HepG2 (cell line): ENCODE results near the gene ROMO1. TPM values are rescaled to one million over a fixed set of nuclear protein-coding genes. Genes with fewer than 3 reads are reported as not detected.

Experiments
- ASH2L ChIP-seq: fragments of 300-600, 200-600 bp; sonication (generic); IDR thresholded peaks from 2 replicates; pipeline ENCODE4 v1.7.0; 2017; ENCODE audit warnings: low read depth, mild to moderate bottlenecking, moderate library complexity, mixed read lengths, low read length; ENCODE audit not compliant: insufficient read length
- ELF1 ChIP-seq: sonication (generic); formaldehyde crosslinking; IDR thresholded peaks from 2 replicates; pipeline ENCODE4 v1.4.0; 2020; ENCODE audit warnings: missing genetic modification reagents
- EP300 ChIP-seq, 3 experiments: sonication (generic) in 1 of 3; formaldehyde crosslinking in 1 of 3; IDR thresholded peaks; 2 replicates each; pipeline versions ENCODE4 v1.5.1 to v1.6.1; 2011 to 2020; ENCODE audit warnings: low read depth in 2 of 3, low read length in 2 of 3, borderline replicate concordance in 1 of 3, improper control_type of control experiment in 1 of 3, mild to moderate bottlenecking in 1 of 3, missing genetic modification reagents in 1 of 3, moderate library complexity in 1 of 3
- FOXO1 ChIP-seq: sonication (generic); formaldehyde crosslinking; IDR thresholded peaks from 2 replicates; pipeline ENCODE4 v1.4.0; 2020; ENCODE audit warnings: missing genetic modification reagents
- HIVEP1 ChIP-seq: sonication (generic); formaldehyde crosslinking; IDR thresholded peaks from 2 replicates; pipeline ENCODE4 v1.4.0; 2020; ENCODE audit warnings: mild to moderate bottlenecking, missing genetic modification reagents
- NBN ChIP-seq: fragments of 450-650 bp; conservative IDR thresholded peaks from 2 replicates; pipeline ENCODE4 v1.6.1; 2017
- NFIB ChIP-seq: sonication (generic); formaldehyde crosslinking; IDR thresholded peaks from 2 replicates; pipeline ENCODE4 v1.9.0; 2021; ENCODE audit warnings: missing genetic modification reagents, mild to moderate bottlenecking, borderline replicate concordance
- NFRKB ChIP-seq: fragments of 450-650 bp; IDR thresholded peaks from 2 replicates; pipeline ENCODE4 v1.6.1; 2017
- RNF2 ChIP-seq: fragments of 450-650 bp; conservative IDR thresholded peaks from 2 replicates; pipeline ENCODE4 v1.6.1; 2016; ENCODE audit warnings: low read depth
- SETDB1 ChIP-seq: sonication (generic); formaldehyde crosslinking; IDR thresholded peaks from 2 replicates; pipeline ENCODE4 v1.5.1; 2020; ENCODE audit warnings: missing genetic modification reagents, mild to moderate bottlenecking, borderline replicate concordance
- SMC3 ChIP-seq: IDR thresholded peaks from 2 replicates; pipeline ENCODE4 v1.6.1; 2011; ENCODE audit warnings: low read length, improper control_type of control experiment
- SUZ12 ChIP-seq: fragments of 150-350 bp; IDR thresholded peaks from 2 replicates; pipeline ENCODE4 v1.6.1; 2014; ENCODE audit warnings: low read depth, low read length
- TARDBP ChIP-seq: sonication (generic); formaldehyde crosslinking; IDR thresholded peaks from 2 replicates; pipeline ENCODE4 v1.8.0; 2022; ENCODE audit warnings: mild to moderate bottlenecking, missing genetic modification reagents
- TRIM22 ChIP-seq: fragments of 450-650 bp; IDR thresholded peaks from 2 replicates; pipeline ENCODE4 v1.6.1; 2017
- ZNF256 ChIP-seq: sonication (generic); formaldehyde crosslinking; conservative IDR thresholded peaks from 2 replicates; pipeline ENCODE4 v1.4.0; 2020; ENCODE audit warnings: missing genetic modification reagents
- ZNF326 ChIP-seq: sonication (generic); formaldehyde crosslinking; IDR thresholded peaks from 2 replicates; pipeline ENCODE4 v1.4.0; 2020; ENCODE audit warnings: missing genetic modification reagents, borderline replicate concordance
- ZNF354B ChIP-seq: sonication (generic); formaldehyde crosslinking; IDR thresholded peaks from 2 replicates; pipeline ENCODE4 v1.8.0; 2022; ENCODE audit warnings: mild to moderate bottlenecking, missing genetic modification reagents
- ZNF484 ChIP-seq: sonication (generic); formaldehyde crosslinking; IDR thresholded peaks from 2 replicates; pipeline ENCODE4 v1.5.1; 2020; ENCODE audit warnings: mild to moderate bottlenecking, low read depth, missing genetic modification reagents, borderline replicate concordance
- ZNF776 ChIP-seq: sonication (generic); formaldehyde crosslinking; IDR thresholded peaks from 2 replicates; pipeline ENCODE4 v1.4.0; 2020; ENCODE audit warnings: mild to moderate bottlenecking, missing genetic modification reagents
- polyA plus RNA-seq, 8 experiments: library from polyadenylated mRNA; depleted of rRNA in 3 of 8; stranded (reverse) in 7 of 8; unstranded in 1 of 8; fragments of >200 nt; fragmentation: Illumina TruSeq in 4 of 8; extraction: Trizol in 4 of 8; gene quantifications; 2 replicates each; pipeline versions ENCODE4 v1.2.1 to v1.2.3, GENCODE V29; 2011 to 2016; ENCODE audit warnings: low read depth in 4 of 8, missing spikeins in 1 of 8, mixed read lengths in 1 of 8; ENCODE audit not compliant: insufficient read depth in 1 of 8
- total RNA-seq, 5 experiments: library from RNA; depleted of rRNA; stranded (reverse); fragments of >200 nt; fragmentation: Illumina TruSeq; extraction: Trizol; gene quantifications; 2 replicates each; pipeline ENCODE4 v1.2.3, GENCODE V29; 2016; ENCODE audit warnings: low read depth in 1 of 5
- TF ChIP-seq, protein P1 (sequence below): sonication (generic); formaldehyde crosslinking; IDR thresholded peaks from 2 replicates; pipeline ENCODE4 v1.8.0; 2022; ENCODE audit warnings: mild to moderate bottlenecking, missing genetic modification reagents, moderate library complexity
- TF ChIP-seq, protein P2 (sequence below): sonication (generic); formaldehyde crosslinking; IDR thresholded peaks from 2 replicates; pipeline ENCODE4 v1.5.0; 2020; ENCODE audit warnings: missing genetic modification reagents, mild to moderate bottlenecking, borderline replicate concordance
- TF ChIP-seq, protein P3 (sequence below): sonication (generic); formaldehyde crosslinking; IDR thresholded peaks from 2 replicates; pipeline ENCODE4 v1.4.0; 2020; ENCODE audit warnings: missing genetic modification reagents, borderline replicate concordance

Gene ROMO1
- total and polyA plus RNA-seq, 2 of the 13 experiments (the other 11 are each of a cell fraction or from before 2014, with no cell fraction given) = 636 to 755 TPM

DNA sequence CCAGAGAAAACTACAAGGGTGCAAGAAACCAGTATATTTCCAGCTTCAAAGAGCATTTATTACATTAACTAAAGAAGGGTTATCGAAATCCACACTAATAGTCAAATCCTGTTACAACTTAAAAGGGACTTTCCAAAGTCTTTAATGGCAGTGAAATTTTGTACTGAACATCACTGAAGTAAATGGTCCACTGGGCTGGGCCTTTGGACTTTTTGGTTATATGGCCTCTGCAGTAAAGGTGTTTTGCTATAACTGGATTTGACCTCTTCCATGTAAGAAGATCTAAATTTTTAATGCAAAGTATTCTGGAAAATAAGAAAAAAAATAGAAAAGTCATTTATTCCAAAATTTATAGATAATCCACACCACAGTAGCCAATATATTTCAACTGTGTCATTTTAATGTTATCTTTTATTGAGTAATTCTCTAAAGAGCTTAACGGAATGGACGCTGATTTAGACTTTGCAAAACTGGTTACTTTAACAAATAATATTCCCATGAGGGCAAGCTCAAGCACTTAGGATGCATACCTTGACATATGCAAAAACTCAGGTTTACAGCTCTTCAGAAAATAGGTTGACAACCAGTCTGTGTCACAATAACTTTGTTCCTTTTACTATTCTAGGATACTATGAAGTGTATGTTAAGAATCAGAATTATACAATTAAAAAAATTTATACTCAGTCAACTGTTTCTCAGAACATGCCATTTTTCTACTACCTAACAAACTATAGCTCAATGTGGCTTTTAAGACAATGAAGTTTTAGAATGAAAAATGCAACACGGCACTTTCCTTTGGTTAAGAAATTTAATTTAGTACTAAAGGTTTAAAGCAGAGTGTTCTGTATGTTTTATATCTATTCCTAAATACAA is 35.8 kb downstream of the ROMO1 start (continued):
- TF ChIP-seq ASH2L (peak; percentile 27), TRIM22 (no peak), ELF1 (CRISPR knock-in tag) (no peak), SUZ12 (no peak), NBN (no peak), SETDB1 (CRISPR knock-in tag) (no peak), ZNF484 (no peak), ZNF326 (no peak), SMC3 (no peak), RNF2 (no peak), ZNF776 (CRISPR knock-in tag) (no peak), FOXO1 (no peak), NFIB (CRISPR knock-in tag) (no peak), EP300 (IDR thresholded peaks at IDR 0.05; ENCODE audit: low read depth in 2 of 2, low read length in 2 of 2) (no peak), EP300 (CRISPR knock-in tag; IDR thresholded peaks at IDR 0.05; ENCODE audit: borderline replicate concordance) (no peak), ZNF256 (no peak), NFRKB (no peak), HIVEP1 (CRISPR knock-in tag) (no peak), TARDBP (CRISPR knock-in tag) (no peak), ZNF354B (no peak)
- TF ChIP-seq, protein P1, sequence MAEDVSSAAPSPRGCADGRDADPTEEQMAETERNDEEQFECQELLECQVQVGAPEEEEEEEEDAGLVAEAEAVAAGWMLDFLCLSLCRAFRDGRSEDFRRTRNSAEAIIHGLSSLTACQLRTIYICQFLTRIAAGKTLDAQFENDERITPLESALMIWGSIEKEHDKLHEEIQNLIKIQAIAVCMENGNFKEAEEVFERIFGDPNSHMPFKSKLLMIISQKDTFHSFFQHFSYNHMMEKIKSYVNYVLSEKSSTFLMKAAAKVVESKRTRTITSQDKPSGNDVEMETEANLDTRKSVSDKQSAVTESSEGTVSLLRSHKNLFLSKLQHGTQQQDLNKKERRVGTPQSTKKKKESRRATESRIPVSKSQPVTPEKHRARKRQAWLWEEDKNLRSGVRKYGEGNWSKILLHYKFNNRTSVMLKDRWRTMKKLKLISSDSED (CRISPR knock-in tag) = no peak
- TF ChIP-seq, protein P2, sequence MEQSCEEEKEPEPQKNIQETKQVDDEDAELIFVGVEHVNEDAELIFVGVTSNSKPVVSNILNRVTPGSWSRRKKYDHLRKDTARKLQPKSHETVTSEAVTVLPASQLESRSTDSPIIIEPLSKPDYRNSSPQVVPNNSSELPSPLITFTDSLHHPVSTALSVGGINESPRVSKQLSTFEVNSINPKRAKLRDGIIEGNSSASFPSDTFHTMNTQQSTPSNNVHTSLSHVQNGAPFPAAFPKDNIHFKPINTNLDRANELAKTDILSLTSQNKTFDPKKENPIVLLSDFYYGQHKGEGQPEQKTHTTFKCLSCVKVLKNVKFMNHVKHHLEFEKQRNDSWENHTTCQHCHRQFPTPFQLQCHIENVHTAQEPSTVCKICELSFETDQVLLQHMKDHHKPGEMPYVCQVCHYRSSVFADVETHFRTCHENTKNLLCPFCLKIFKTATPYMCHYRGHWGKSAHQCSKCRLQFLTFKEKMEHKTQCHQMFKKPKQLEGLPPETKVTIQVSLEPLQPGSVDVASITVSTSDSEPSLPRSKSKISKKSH (CRISPR knock-in tag) = no peak
- TF ChIP-seq, protein P3, sequence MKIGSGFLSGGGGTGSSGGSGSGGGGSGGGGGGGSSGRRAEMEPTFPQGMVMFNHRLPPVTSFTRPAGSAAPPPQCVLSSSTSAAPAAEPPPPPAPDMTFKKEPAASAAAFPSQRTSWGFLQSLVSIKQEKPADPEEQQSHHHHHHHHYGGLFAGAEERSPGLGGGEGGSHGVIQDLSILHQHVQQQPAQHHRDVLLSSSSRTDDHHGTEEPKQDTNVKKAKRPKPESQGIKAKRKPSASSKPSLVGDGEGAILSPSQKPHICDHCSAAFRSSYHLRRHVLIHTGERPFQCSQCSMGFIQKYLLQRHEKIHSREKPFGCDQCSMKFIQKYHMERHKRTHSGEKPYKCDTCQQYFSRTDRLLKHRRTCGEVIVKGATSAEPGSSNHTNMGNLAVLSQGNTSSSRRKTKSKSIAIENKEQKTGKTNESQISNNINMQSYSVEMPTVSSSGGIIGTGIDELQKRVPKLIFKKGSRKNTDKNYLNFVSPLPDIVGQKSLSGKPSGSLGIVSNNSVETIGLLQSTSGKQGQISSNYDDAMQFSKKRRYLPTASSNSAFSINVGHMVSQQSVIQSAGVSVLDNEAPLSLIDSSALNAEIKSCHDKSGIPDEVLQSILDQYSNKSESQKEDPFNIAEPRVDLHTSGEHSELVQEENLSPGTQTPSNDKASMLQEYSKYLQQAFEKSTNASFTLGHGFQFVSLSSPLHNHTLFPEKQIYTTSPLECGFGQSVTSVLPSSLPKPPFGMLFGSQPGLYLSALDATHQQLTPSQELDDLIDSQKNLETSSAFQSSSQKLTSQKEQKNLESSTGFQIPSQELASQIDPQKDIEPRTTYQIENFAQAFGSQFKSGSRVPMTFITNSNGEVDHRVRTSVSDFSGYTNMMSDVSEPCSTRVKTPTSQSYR = no peak
